ENCODE measurements around the gene IHH.

GRCh38 chr2:219017201-219017931 is 43.4 kb downstream of the IHH start:
- TF ChIP-seq, protein P1, sequence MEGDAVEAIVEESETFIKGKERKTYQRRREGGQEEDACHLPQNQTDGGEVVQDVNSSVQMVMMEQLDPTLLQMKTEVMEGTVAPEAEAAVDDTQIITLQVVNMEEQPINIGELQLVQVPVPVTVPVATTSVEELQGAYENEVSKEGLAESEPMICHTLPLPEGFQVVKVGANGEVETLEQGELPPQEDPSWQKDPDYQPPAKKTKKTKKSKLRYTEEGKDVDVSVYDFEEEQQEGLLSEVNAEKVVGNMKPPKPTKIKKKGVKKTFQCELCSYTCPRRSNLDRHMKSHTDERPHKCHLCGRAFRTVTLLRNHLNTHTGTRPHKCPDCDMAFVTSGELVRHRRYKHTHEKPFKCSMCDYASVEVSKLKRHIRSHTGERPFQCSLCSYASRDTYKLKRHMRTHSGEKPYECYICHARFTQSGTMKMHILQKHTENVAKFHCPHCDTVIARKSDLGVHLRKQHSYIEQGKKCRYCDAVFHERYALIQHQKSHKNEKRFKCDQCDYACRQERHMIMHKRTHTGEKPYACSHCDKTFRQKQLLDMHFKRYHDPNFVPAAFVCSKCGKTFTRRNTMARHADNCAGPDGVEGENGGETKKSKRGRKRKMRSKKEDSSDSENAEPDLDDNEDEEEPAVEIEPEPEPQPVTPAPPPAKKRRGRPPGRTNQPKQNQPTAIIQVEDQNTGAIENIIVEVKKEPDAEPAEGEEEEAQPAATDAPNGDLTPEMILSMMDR (IDR thresholded peaks at IDR 0.05) = no peak
- TF ChIP-seq EZH2 (IDR thresholded peaks at IDR 0.05; ENCODE audit: borderline replicate concordance, insufficient read depth, low read depth, low read length, poor library complexity, severe bottlenecking) = no peak

Measured in B cell (primary cell).